Calu3 (cell line): ENCODE data around the gene DNM2. TPM values are rescaled to one million over a fixed set of nuclear protein-coding genes. Genes with fewer than 3 reads are reported as not detected.

Experiments used
- BruUV-seq: library from RNA; stranded (reverse); fragments of 400-500 nt; replicated peaks from 2 replicates; lab custom pipeline; 2021; lab: Mats Ljungman, UMichigan
- CTCF ChIA-PET: fragments of 300-600 bp; sonication (Branson Sonifier 250); formaldehyde crosslinking; loops from one replicate; lab custom pipeline; 2022; ENCODE audit warnings: antibody characterized with exemption; lab: Charles Lee
- DNase-seq: peaks from one replicate; pipeline ENCODE4 v3.0.0; 2022
- H3K27ac Mint-ChIP-seq: one replicate; pipeline ENCODE4 v1.8.0; 2022; ENCODE audit warnings: mixed read lengths; ENCODE audit not compliant: unreplicated experiment
- H3K27me3 Mint-ChIP-seq: one replicate; pipeline ENCODE4 v1.8.0; 2022; ENCODE audit warnings: mixed read lengths; ENCODE audit not compliant: unreplicated experiment
- H3K36me3 Mint-ChIP-seq: one replicate; pipeline ENCODE4 v1.8.0; 2022; ENCODE audit warnings: mild to moderate bottlenecking, moderate library complexity, mixed read lengths; ENCODE audit not compliant: insufficient read depth, unreplicated experiment
- H3K4me1 Mint-ChIP-seq: one replicate; pipeline ENCODE4 v1.8.0; 2022; ENCODE audit warnings: mild to moderate bottlenecking, low read depth, mixed read lengths; ENCODE audit not compliant: unreplicated experiment
- H3K4me3 Mint-ChIP-seq: one replicate; pipeline ENCODE4 v1.8.0; 2022; ENCODE audit warnings: mild to moderate bottlenecking, low read depth, moderate library complexity, mixed read lengths; ENCODE audit not compliant: unreplicated experiment
- H3K9me3 Mint-ChIP-seq: one replicate; pipeline ENCODE4 v1.8.0; 2022; ENCODE audit warnings: low read depth, mixed read lengths; ENCODE audit not compliant: unreplicated experiment
- CTCF ChIP-seq: fragments of 200-600 bp; IDR thresholded peaks from one replicate; pipeline ENCODE4 v1.8.0; 2022; ENCODE audit warnings: antibody characterized with exemption; ENCODE audit not compliant: unreplicated experiment
- intact Hi-C: fragments of 100-400 bp; cut with micrococcal nuclease; formaldehyde crosslinking; loops from one replicate; pipeline ENCODE4 v1.10.0; 2022; ENCODE audit not compliant: unreplicated experiment
- total RNA-seq: library from RNA; stranded (reverse); gene quantifications from 2 replicates; pipeline ENCODE4 v1.2.3, GENCODE V29; 2022

The DNM2 gene
- total RNA-seq, 1 experiment from 2014 or later, result 126 TPM

- no peak for DNase-seq
- H3K4me1 Mint-ChIP-seq, result no peaks in the 10 kb centered on the region
- no peaks in the 10 kb centered on the region for H3K27me3 Mint-ChIP-seq
- BruUV-seq, result no TSS peak
- intact Hi-C loops, result no loop called here
- H3K27ac Mint-ChIP-seq, result no peak overlapping the region
- CTCF ChIA-PET, result interaction anchor here (0.5 kb wide), 1 partner anchor 45 kb away, joined by 7 read pairs; no protein-coding TSS in a partner anchor
- no peak for TF ChIP-seq CTCF
- H3K4me3 Mint-ChIP-seq, result no peak overlapping the region
- H3K36me3 Mint-ChIP-seq, result peaks cover 20% of the 10 kb centered on the region
- no peaks in the 10 kb centered on the region for H3K9me3 Mint-ChIP-seq
Measured at GRCh38 chr19:10818301-10819123, 100.6 kb downstream of the DNM2 start.

- CTCF ChIA-PET, result no interaction called here
- no peak for DNase-seq
- no TSS peak for BruUV-seq
- intact Hi-C loops, result no loop called here
- Mint-ChIP-seq H3K9me3 (no peaks in the 10 kb centered on the region), H3K4me1 (no peaks in the 10 kb centered on the region), H3K4me3 (no peak overlapping the region), H3K36me3 (peaks cover 29% of the 10 kb centered on the region), H3K27ac (no peak overlapping the region), H3K27me3 (no peaks in the 10 kb centered on the region)
- TF ChIP-seq CTCF, result no peak
Measured at GRCh38 chr19:10819124-10820060, 101.5 kb downstream of the DNM2 start.

GRCh38 chr19:10820173-10820572 is 102.3 kb downstream of the DNM2 start:
- intact Hi-C loops, result no loop called here
- Mint-ChIP-seq H3K9me3 (no peaks in the 10 kb centered on the region), H3K36me3 (peaks cover 31% of the 10 kb centered on the region), H3K27me3 (no peaks in the 10 kb centered on the region), H3K4me3 (no peak overlapping the region), H3K4me1 (no peaks in the 10 kb centered on the region), H3K27ac (no peak overlapping the region)
- peak; percentile 14 for DNase-seq
- no peak for TF ChIP-seq CTCF
- CTCF ChIA-PET, result no interaction called here
- no TSS peak for BruUV-seq

- Mint-ChIP-seq H3K4me1 (no peaks in the 10 kb centered on the region), H3K27me3 (no peaks in the 10 kb centered on the region), H3K9me3 (no peaks in the 10 kb centered on the region), H3K36me3 (peaks cover 51% of the 10 kb centered on the region), H3K4me3 (no peak overlapping the region), H3K27ac (no peak overlapping the region)
- intact Hi-C loops, result no loop called here
- no TSS peak for BruUV-seq
- CTCF ChIA-PET, result no interaction called here
- no peak for TF ChIP-seq CTCF
- no peak for DNase-seq
Measured at GRCh38 chr19:10823690-10824089, 105.8 kb downstream of the DNM2 start.
